ENCODE measurements around the gene ST7L.

The ST7L gene

DNA sequence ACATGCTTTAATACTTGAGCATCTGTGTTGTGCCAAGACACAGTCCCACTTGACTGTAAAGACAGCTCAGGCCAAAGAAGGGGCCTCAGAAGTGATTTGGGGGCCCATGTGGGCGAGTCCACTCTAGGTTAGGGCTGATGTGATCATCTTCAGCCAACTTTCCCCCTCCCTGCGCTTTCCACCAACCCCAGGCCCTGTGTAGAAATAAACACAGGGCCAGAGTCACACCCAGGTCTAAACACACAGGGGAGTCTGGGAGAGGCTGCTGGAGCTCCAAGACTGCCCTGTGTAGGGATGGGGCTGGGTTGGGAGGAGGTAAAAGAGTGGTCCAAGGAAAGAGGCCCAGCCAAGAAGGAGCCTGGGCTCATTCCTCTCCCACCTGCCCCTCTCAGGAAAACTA is 112.6 kb downstream of the ST7L start:
- DNase-seq (ENCODE audit: extremely low spot score), result no peak
- CTCF ChIA-PET, result interaction anchor here (0.6 to 1.0 kb wide), 2 partner anchors 10 to 116 kb away, joined by 3 read pairs; no protein-coding TSS in a partner anchor
- TF ChIP-seq FOXA1 (IDR thresholded peaks at IDR 0.05) (no peak), BHLHE40 (IDR thresholded peaks at IDR 0.05; ENCODE audit: borderline replicate concordance) (no peak), NFRKB (IDR thresholded peaks at IDR 0.05) (no peak), L3MBTL2 (conservative IDR thresholded peaks at IDR 0.05) (no peak), HDGF (IDR thresholded peaks at IDR 0.05; ENCODE audit: borderline replicate concordance) (no peak), ZNF384 (IDR thresholded peaks at IDR 0.05) (no peak), FOXK2 (IDR thresholded peaks at IDR 0.05) (no peak), ELF4 (IDR thresholded peaks at IDR 0.05) (no peak), TARDBP (IDR thresholded peaks at IDR 0.05) (no peak), ARNT (IDR thresholded peaks at IDR 0.05) (no peak), FOXM1 (IDR thresholded peaks at IDR 0.05; ENCODE audit: borderline replicate concordance) (no peak), SP1 (IDR thresholded peaks at IDR 0.05) (no peak), SUZ12 (IDR thresholded peaks at IDR 0.05) (no peak), CTBP1 (IDR thresholded peaks at IDR 0.05; ENCODE audit: borderline replicate concordance) (no peak)
- TF ChIP-seq, protein P1, sequence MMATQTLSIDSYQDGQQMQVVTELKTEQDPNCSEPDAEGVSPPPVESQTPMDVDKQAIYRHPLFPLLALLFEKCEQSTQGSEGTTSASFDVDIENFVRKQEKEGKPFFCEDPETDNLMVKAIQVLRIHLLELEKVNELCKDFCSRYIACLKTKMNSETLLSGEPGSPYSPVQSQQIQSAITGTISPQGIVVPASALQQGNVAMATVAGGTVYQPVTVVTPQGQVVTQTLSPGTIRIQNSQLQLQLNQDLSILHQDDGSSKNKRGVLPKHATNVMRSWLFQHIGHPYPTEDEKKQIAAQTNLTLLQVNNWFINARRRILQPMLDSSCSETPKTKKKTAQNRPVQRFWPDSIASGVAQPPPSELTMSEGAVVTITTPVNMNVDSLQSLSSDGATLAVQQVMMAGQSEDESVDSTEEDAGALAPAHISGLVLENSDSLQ (IDR thresholded peaks at IDR 0.05), result no peak
- POLR2A ChIA-PET, result interaction anchor here (0.7 kb wide), 1 partner anchor 113 kb away, joined by 3 read pairs; the partner anchor contains the start of gene ST7L

GRCh38 chr1:112505878-112506277 is 113.1 kb downstream of the ST7L start:
- no peak for DNase-seq (ENCODE audit: extremely low spot score)
- POLR2A ChIA-PET, result interaction anchor here (0.7 kb wide), 1 partner anchor 113 kb away, joined by 3 read pairs; the partner anchor contains the start of gene ST7L
- TF ChIP-seq SUZ12 (IDR thresholded peaks at IDR 0.05) (no peak), L3MBTL2 (conservative IDR thresholded peaks at IDR 0.05) (no peak), NFRKB (IDR thresholded peaks at IDR 0.05) (no peak), CTBP1 (IDR thresholded peaks at IDR 0.05; ENCODE audit: borderline replicate concordance) (no peak), ELF4 (IDR thresholded peaks at IDR 0.05) (no peak), BHLHE40 (IDR thresholded peaks at IDR 0.05; ENCODE audit: borderline replicate concordance) (no peak), SP1 (IDR thresholded peaks at IDR 0.05) (no peak), FOXK2 (IDR thresholded peaks at IDR 0.05) (no peak), LEF1 (IDR thresholded peaks at IDR 0.05; ENCODE audit: borderline replicate concordance) (no peak)
- CTCF ChIA-PET, result interaction anchor here (0.6 to 1.0 kb wide), 2 partner anchors 9 to 115 kb away, joined by 3 read pairs; no protein-coding TSS in a partner anchor

DNA sequence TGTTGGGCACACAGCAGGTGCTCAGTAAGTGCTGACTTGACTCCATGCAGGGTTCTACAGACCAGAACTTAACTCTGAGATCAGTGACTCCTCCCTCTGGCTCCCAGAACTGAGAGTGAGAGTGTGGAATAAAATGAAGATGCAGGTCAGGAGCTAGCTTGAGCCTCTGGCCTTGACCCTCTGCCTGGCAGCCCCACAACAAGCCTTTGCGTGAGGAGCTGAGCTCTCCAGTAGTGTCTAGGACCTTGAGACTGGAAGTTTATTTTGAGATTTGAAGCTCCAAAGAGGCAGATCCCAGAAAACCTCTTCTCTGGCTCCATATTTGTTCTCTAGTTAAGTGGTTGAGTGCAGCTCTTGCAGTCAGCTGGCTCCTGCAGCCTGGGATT is 113.5 kb downstream of the ST7L start:
- no peak for TF ChIP-seq HDGF (IDR thresholded peaks at IDR 0.05; ENCODE audit: borderline replicate concordance)
- no peak for TF ChIP-seq CTBP1 (IDR thresholded peaks at IDR 0.05; ENCODE audit: borderline replicate concordance)
- TF ChIP-seq FOXK2 (IDR thresholded peaks at IDR 0.05), result no peak
- TF ChIP-seq FOXM1 (IDR thresholded peaks at IDR 0.05; ENCODE audit: borderline replicate concordance), result no peak
- no peak for TF ChIP-seq SUZ12 (IDR thresholded peaks at IDR 0.05)
- no peak for TF ChIP-seq SP1 (IDR thresholded peaks at IDR 0.05)
- TF ChIP-seq ELF4 (IDR thresholded peaks at IDR 0.05), result no peak
- TF ChIP-seq BHLHE40 (IDR thresholded peaks at IDR 0.05; ENCODE audit: borderline replicate concordance), result no peak
- no peak for TF ChIP-seq TARDBP (IDR thresholded peaks at IDR 0.05)
- no peak for TF ChIP-seq FOXA1 (IDR thresholded peaks at IDR 0.05)
- TF ChIP-seq, protein P1 (IDR thresholded peaks at IDR 0.05), result no peak
- TF ChIP-seq NFRKB (IDR thresholded peaks at IDR 0.05), result no peak
- TF ChIP-seq ARNT (IDR thresholded peaks at IDR 0.05), result no peak
- DNase-seq (ENCODE audit: extremely low spot score), result no peak
- ChIA-PET POLR2A (no interaction called here), CTCF (interaction anchor here (1.0 kb wide), 2 partner anchors 11 to 115 kb away, joined by 3 to 5 read pairs; no protein-coding TSS in a partner anchor)

- ChIA-PET CTCF (interaction anchor here (0.7 to 1.0 kb wide), 2 partner anchors 11 to 135 kb away, joined by 4 to 5 read pairs; no protein-coding TSS in a partner anchor), POLR2A (no interaction called here)
- DNase-seq (ENCODE audit: extremely low spot score), result no peak
- no peak for TF ChIP-seq ARNT (IDR thresholded peaks at IDR 0.05)
- no peak for TF ChIP-seq FOXM1 (IDR thresholded peaks at IDR 0.05; ENCODE audit: borderline replicate concordance)
- TF ChIP-seq SUZ12 (IDR thresholded peaks at IDR 0.05), result no peak
- TF ChIP-seq SP1 (IDR thresholded peaks at IDR 0.05), result no peak
- TF ChIP-seq NFRKB (IDR thresholded peaks at IDR 0.05), result no peak
- TF ChIP-seq TARDBP (IDR thresholded peaks at IDR 0.05), result no peak
- TF ChIP-seq FOXK2 (IDR thresholded peaks at IDR 0.05), result no peak
- no peak for TF ChIP-seq FOXA1 (IDR thresholded peaks at IDR 0.05)
- TF ChIP-seq L3MBTL2 (conservative IDR thresholded peaks at IDR 0.05), result no peak
- no peak for TF ChIP-seq ZNF384 (IDR thresholded peaks at IDR 0.05)
Observed at GRCh38 chr1:112504661-112505399, 114.1 kb downstream of the ST7L start.

GRCh38 chr1:112504001-112504660 is 114.8 kb downstream of the ST7L start:
- ChIA-PET CTCF (interaction anchor here (0.7 to 1.0 kb wide), 2 partner anchors 12 to 135 kb away, joined by 4 to 5 read pairs; no protein-coding TSS in a partner anchor), POLR2A (no interaction called here)
- TF ChIP-seq L3MBTL2 (conservative IDR thresholded peaks at IDR 0.05), result no peak
- TF ChIP-seq HDGF (IDR thresholded peaks at IDR 0.05; ENCODE audit: borderline replicate concordance), result no peak
- no peak for TF ChIP-seq ZNF384 (IDR thresholded peaks at IDR 0.05)
- DNase-seq (ENCODE audit: extremely low spot score), result no peak

DNA sequence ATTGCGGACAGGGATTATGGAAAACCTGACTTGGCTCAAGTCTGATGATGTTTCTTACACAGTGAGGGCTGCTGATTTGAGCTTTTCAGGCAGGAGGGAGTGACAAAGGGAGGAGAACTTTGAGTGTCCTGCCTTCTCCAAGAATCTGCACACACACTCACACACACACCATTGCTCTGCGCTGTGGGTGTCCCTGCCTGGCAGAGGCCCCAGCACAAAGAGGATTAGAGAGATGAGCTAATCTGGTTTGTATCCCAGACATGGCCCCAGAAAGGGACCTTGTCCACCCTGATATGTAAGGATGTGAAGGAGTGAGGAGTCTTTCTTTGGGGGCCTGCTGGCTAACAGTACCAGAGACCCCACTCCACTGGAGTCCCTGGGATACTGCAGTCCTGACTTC is 116.1 kb downstream of the ST7L start:
- ChIA-PET CTCF (interaction anchor here (0.5 to 2.1 kb wide), 3 partner anchors 18 to 203 kb away, joined by 3 to 7 read pairs (median 4); no protein-coding TSS in a partner anchor), POLR2A (interaction anchor here (1.8 kb wide), 1 partner anchor 116 kb away, joined by 12 read pairs; the partner anchor contains the start of gene ST7L)
- TF ChIP-seq HDGF (IDR thresholded peaks at IDR 0.05; ENCODE audit: borderline replicate concordance) (no peak), ELF4 (IDR thresholded peaks at IDR 0.05) (no peak), NFRKB (IDR thresholded peaks at IDR 0.05) (no peak), L3MBTL2 (conservative IDR thresholded peaks at IDR 0.05) (no peak), FOXK2 (IDR thresholded peaks at IDR 0.05) (no peak), ZNF384 (IDR thresholded peaks at IDR 0.05) (no peak)
- DNase-seq (ENCODE audit: extremely low spot score), result no peak

Measured in HEK293T (cell line).